Measurements from ENCODE around the gene PHF21A.

GRCh38 chr11:45968901-45969300 lies 152.4 kb downstream of the PHF21A start:
- no peak for TF ChIP-seq POLR2AphosphoS5 (IDR thresholded peaks at IDR 0.05; ENCODE audit: borderline replicate concordance, low read depth, low read length)
- no peak for TF ChIP-seq EZH2 (IDR thresholded peaks at IDR 0.05)
- TF ChIP-seq FOXP2 (optimal IDR thresholded peaks at IDR 0.05; ENCODE audit: control extremely low read depth, extremely low read length, insufficient read depth) = no peak
